ENCODE measurements around the gene CATSPERD. TPM values are rescaled to one million over a fixed set of nuclear protein-coding genes. Genes with fewer than 3 reads are reported as not detected.

CATSPERD gene
- total RNA-seq, 2 donors from 2014 or later = not detected

GRCh38 chr19:5805462-5806132 is 85.2 kb downstream of the CATSPERD start:
- Histone ChIP-seq H3K36me3 (replicated peaks in 1 of 2; ENCODE audit: insufficient read depth in 1 of 2, low read depth in 2 of 2) (no peaks in the 10 kb centered on the region), H3K9me3 (no peaks in the 10 kb centered on the region), H3K4me1 (peaks cover 42% of the 10 kb centered on the region), H3K27ac (peak overlapping the region; percentile 81 to 97 (median 84)), H3K27me3 (no peaks in the 10 kb centered on the region), H3K4me3 (peak overlapping the region; percentile 29 to 64)
- WGBS, 2 donors = 1 to 3% methylated on average over 7 to 44 of the region's 46 CpGs
- DNase-seq = peak; percentile 87 to 92 (median 90)
- intact Hi-C loops (cut with DNase I) = loop anchor here (5.0 kb wide), 1 partner anchor 87 kb away; no protein-coding TSS in a partner anchor
- ATAC-seq = peak; percentile 72
- peak; percentile 86 to 96 (median 89) for TF ChIP-seq CTCF (IDR thresholded peaks at IDR 0.05)
- TF ChIP-seq POLR2A (IDR thresholded peaks at IDR 0.05) = peak; percentile 38 to 72 (median 49)

DNA sequence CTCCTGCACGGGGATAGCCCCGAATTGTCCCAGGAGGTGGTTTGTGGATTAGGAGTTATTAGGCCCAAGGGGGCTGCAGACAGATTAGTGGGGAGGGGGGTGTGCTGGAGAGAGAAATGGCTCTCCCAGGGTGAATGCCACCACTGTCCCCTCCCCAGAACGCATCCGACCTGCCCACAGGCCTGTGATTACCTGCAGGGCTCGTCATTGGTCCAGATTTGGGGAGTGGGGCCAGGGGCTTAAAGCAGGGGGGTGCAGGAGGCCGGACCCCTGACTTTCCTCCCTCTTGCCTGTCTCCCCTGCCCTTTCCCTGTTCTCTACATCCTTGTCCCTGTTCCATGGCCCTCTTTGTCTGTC is 85.7 kb downstream of the CATSPERD start:
- H3K27ac ChIP-seq = peak overlapping the region in 3 of 4 donors; percentile 81 to 97 (median 86)
- TF ChIP-seq POLR2A (IDR thresholded peaks at IDR 0.05) (no peak), CTCF (IDR thresholded peaks at IDR 0.05) (peak in 1 of 7 experiments; percentile 4)
- no peak for ATAC-seq
- H3K9me3 ChIP-seq = no peaks in the 10 kb centered on the region
- H3K36me3 ChIP-seq (replicated peaks in 1 of 2; ENCODE audit: insufficient read depth in 1 of 2, low read depth in 2 of 2) = no peaks in the 10 kb centered on the region
- intact Hi-C loops (cut with DNase I) = loop anchor here (5.0 kb wide), 1 partner anchor 86 kb away; no protein-coding TSS in a partner anchor
- DNase-seq = no peak
- no peaks in the 10 kb centered on the region for H3K27me3 ChIP-seq
- H3K4me3 ChIP-seq = no peak overlapping the region
- peaks cover 37% of the 10 kb centered on the region for H3K4me1 ChIP-seq
- WGBS, 2 donors = 15 to 27% methylated on average over 6 of the region's 6 CpGs

DNA sequence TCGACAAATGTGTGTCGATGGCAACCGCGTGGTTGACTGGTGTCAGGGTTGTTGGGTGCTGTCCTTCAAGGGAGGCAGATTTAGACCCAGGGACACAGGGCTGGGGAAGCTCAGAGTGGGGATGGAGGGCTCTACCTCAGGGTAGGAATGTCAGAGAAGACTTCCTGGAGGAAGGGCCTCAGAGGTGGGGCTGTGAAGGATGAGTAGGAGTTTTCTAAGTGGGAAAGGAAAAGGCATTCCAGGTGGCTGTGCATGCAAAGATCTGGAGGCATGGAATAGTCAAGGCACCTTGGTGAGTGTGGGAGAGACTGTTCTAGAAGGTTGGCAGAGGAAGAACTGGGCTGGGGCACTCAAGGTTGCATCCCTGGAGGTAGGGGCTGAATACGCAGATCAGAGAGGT is 86.5 kb downstream of the CATSPERD start:
- intact Hi-C loops (cut with DNase I) = loop anchor here (5.0 kb wide), 1 partner anchor 85 kb away; no protein-coding TSS in a partner anchor
- Histone ChIP-seq H3K36me3 (replicated peaks in 1 of 2; ENCODE audit: insufficient read depth in 1 of 2, low read depth in 2 of 2) (no peaks in the 10 kb centered on the region), H3K27me3 (no peaks in the 10 kb centered on the region), H3K4me3 (no peak overlapping the region), H3K4me1 (peaks cover 29% of the 10 kb centered on the region), H3K27ac (no peak overlapping the region), H3K9me3 (no peaks in the 10 kb centered on the region)
- no peak for DNase-seq
- no peak for TF ChIP-seq CTCF (IDR thresholded peaks at IDR 0.05)
- TF ChIP-seq POLR2A (IDR thresholded peaks at IDR 0.05) = no peak
- ATAC-seq = no peak
- 87 to 92% methylated on average over 5 of the region's 5 CpGs for WGBS, 2 donors

DNA sequence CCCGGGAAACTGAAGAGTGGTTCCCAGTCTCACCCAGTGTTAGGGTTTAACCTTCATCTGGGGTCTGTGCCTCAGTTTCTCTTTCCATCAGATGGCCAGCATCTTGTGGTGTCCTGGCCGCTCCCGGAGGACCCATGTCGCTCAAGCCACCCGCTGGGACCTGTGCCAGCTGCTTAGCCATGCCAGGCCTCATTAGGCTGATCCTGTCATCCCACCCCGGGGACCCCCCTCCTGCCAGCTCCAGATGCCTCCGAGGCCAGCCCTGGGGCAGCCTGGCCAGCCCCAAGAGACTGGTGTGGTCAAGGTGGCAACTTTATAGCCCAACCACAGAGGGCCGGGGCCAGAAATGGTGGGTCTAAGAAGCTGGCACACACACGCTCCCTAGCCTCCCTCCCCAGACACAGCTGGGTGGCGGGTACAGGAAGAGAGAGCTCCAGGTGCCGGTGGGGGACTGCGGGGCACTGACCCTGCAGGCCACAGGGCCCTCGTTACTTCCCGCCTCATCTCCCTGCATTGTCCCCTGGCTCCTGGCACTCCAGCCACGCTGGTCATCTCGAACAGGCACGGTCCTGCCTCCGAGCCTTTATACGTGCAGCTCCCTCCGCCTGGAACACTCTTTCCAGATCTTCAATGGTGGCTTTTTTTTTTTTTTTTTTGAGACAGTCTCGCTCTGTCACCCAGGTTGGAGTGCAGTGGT is 87.8 kb downstream of the CATSPERD start:
- no peak for ATAC-seq
- H3K27ac ChIP-seq = no peak overlapping the region
- H3K4me1 ChIP-seq = peaks cover 28% of the 10 kb centered on the region
- DNase-seq = peak in 1 of 4 donors; percentile 22
- H3K4me3 ChIP-seq = no peak overlapping the region
- no peaks in the 10 kb centered on the region for H3K9me3 ChIP-seq
- WGBS, 2 donors = 79 to 81% methylated on average over 18 to 21 of the region's 21 CpGs
- H3K27me3 ChIP-seq = no peaks in the 10 kb centered on the region
- intact Hi-C loops (cut with DNase I) = loop anchor here (5.0 kb wide), 1 partner anchor 84 kb away; no protein-coding TSS in a partner anchor
- TF ChIP-seq POLR2A (IDR thresholded peaks at IDR 0.05) = no peak
- TF ChIP-seq CTCF (IDR thresholded peaks at IDR 0.05) = no peak
- no peaks in the 10 kb centered on the region for H3K36me3 ChIP-seq (replicated peaks in 1 of 2; ENCODE audit: insufficient read depth in 1 of 2, low read depth in 2 of 2)

Data from body of pancreas (tissue), 4 donors.